MCF 10A (cell line): Measurements from ENCODE around the gene EPB41L1. TPM values are rescaled to one million over a fixed set of nuclear protein-coding genes. Genes with fewer than 3 reads are reported as not detected.

Source experiments
- BruUV-seq: library from RNA; stranded (reverse); fragments of 400-500 nt; replicated peaks from 2 replicates; lab custom pipeline; 2021; lab: Mats Ljungman, UMichigan
- CTCF ChIA-PET: fragments of 300-600 bp; sonication (Branson Sonifier 250); formaldehyde crosslinking; extraction: SDS; loops from one replicate; lab custom pipeline; 2021; ENCODE audit warnings: antibody characterized with exemption, inconsistent platforms; lab: Yijun Ruan, JAX
- POLR2A ChIA-PET: fragments of 300-600, 350-650 bp; sonication (Branson Sonifier 250); formaldehyde crosslinking; extraction: SDS; loops from one replicate; lab custom pipeline; 2020; ENCODE audit warnings: antibody characterized with exemption, inconsistent platforms; lab: Yijun Ruan, JAX
- DNase-seq: peaks from one replicate; pipeline ENCODE4 v3.0.0-alpha.2; 2018; ENCODE audit not compliant: unreplicated experiment
- H3K27ac Mint-ChIP-seq: one replicate; pipeline ENCODE4 v1.8.0; 2022; ENCODE audit warnings: mild to moderate bottlenecking, low read depth, mixed read lengths; ENCODE audit not compliant: unreplicated experiment
- H3K27me3 Mint-ChIP-seq: one replicate; pipeline ENCODE4 v1.8.0; 2022; ENCODE audit warnings: mixed read lengths; ENCODE audit not compliant: insufficient read depth, unreplicated experiment
- H3K36me3 Mint-ChIP-seq: one replicate; pipeline ENCODE4 v1.8.0; 2022; ENCODE audit warnings: mild to moderate bottlenecking, moderate library complexity, mixed read lengths; ENCODE audit not compliant: insufficient read depth, unreplicated experiment
- H3K4me1 Mint-ChIP-seq: one replicate; pipeline ENCODE4 v1.8.0; 2022; ENCODE audit warnings: mixed read lengths; ENCODE audit not compliant: insufficient read depth, unreplicated experiment
- H3K4me3 Mint-ChIP-seq: one replicate; pipeline ENCODE4 v1.8.0; 2022; ENCODE audit warnings: mild to moderate bottlenecking, moderate library complexity, mixed read lengths; ENCODE audit not compliant: unreplicated experiment
- H3K9me3 Mint-ChIP-seq: one replicate; pipeline ENCODE4 v1.8.0; 2022; ENCODE audit warnings: mixed read lengths; ENCODE audit not compliant: unreplicated experiment
- intact Hi-C: fragments of 100-400 bp; cut with micrococcal nuclease; formaldehyde crosslinking; loops from 2 replicates; pipeline ENCODE4 v1.14.1; 2022
- total RNA-seq: library from RNA; stranded (reverse); gene quantifications from 2 replicates; pipeline ENCODE4 v1.2.3, GENCODE V29; 2022
- TF ChIP-seq, protein P1 (sequence below): fragments of 200-600 bp; IDR thresholded peaks from one replicate; pipeline ENCODE4 v1.8.0; 2022; ENCODE audit warnings: antibody characterized with exemption, mild to moderate bottlenecking; ENCODE audit not compliant: unreplicated experiment

The EPB41L1 gene
- total RNA-seq, 1 experiment from 2014 or later = 10.1 TPM

DNA sequence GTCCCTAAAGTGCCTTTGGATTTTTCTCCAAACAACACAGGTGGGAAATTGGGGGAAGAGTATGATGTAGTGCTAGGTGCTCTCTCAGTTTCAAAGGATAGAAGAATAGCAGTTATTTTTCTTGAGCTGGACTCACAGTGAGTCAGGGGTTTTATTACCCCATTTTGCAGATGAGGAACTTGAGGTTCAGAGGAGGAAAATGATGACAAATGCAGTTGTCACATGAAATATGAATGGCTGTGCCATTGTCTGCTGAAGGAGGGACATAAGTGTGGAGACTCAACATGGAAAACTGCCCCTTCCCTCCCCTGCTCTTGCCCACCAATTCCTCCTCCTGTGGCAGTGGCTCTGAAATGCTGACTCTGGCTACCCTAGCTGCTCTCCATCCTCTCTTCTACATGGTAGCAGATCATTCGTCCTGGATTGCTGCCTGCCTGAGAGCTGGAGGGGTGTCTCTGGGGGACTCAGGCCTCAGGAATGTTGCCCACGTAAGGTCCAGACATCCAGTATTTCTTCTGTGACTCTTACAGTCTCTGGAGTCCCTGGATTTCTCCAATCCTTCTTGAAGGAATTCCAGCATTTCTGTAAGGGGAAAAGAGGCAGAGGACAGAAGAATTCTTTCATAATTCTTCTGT lies 37.6 kb upstream of the EPB41L1 start:
- H3K9me3 Mint-ChIP-seq = no peaks in the 10 kb centered on the region
- CTCF ChIA-PET = interaction anchor here (0.7 to 5.4 kb wide), 2 partner anchors 125 to 534 kb away, joined by 3 to 43 read pairs; no protein-coding TSS in a partner anchor
- no peak for DNase-seq
- POLR2A ChIA-PET = interaction anchor here (1.0 kb wide), 1 partner anchor 14 kb away, joined by 3 read pairs; no protein-coding TSS in a partner anchor
- intact Hi-C loops = no loop called here
- H3K4me1 Mint-ChIP-seq = peaks cover 6% of the 10 kb centered on the region
- BruUV-seq = no TSS peak
- H3K36me3 Mint-ChIP-seq = no peaks in the 10 kb centered on the region
- TF ChIP-seq, protein P1, sequence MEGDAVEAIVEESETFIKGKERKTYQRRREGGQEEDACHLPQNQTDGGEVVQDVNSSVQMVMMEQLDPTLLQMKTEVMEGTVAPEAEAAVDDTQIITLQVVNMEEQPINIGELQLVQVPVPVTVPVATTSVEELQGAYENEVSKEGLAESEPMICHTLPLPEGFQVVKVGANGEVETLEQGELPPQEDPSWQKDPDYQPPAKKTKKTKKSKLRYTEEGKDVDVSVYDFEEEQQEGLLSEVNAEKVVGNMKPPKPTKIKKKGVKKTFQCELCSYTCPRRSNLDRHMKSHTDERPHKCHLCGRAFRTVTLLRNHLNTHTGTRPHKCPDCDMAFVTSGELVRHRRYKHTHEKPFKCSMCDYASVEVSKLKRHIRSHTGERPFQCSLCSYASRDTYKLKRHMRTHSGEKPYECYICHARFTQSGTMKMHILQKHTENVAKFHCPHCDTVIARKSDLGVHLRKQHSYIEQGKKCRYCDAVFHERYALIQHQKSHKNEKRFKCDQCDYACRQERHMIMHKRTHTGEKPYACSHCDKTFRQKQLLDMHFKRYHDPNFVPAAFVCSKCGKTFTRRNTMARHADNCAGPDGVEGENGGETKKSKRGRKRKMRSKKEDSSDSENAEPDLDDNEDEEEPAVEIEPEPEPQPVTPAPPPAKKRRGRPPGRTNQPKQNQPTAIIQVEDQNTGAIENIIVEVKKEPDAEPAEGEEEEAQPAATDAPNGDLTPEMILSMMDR = no peak
- no peak overlapping the region for H3K27ac Mint-ChIP-seq
- no peaks in the 10 kb centered on the region for H3K27me3 Mint-ChIP-seq
- no peak overlapping the region for H3K4me3 Mint-ChIP-seq

DNA sequence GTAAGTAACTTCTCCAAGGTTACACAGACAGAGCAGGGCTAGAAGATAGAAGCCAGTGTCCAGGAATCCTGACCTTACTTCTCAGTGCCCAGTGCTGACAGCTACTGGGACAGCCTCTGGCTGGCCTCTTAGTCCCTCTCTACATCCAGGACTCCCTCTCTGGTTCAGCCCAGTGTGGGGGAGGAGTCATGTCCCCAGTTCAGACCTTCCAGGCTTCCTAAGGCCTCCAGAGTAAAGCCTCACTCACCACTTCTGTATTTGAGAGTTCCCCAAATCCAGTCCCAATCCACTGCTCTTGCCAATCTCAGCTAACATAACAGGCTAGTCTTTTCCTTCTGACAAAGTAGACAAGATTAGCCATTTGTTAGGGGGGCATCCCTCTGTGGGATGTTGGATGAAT lies 36.9 kb upstream of the EPB41L1 start:
- no peak for DNase-seq
- intact Hi-C loops = no loop called here
- TF ChIP-seq, protein P1 = no peak
- CTCF ChIA-PET = interaction anchor here (5.4 kb wide), 1 partner anchor 126 kb away, joined by 43 read pairs; no protein-coding TSS in a partner anchor
- no TSS peak for BruUV-seq
- Mint-ChIP-seq H3K27ac (peak overlapping the region; percentile 22), H3K9me3 (no peaks in the 10 kb centered on the region), H3K27me3 (no peaks in the 10 kb centered on the region), H3K4me3 (no peak overlapping the region), H3K4me1 (peaks cover 6% of the 10 kb centered on the region), H3K36me3 (no peaks in the 10 kb centered on the region)
- POLR2A ChIA-PET = interaction anchor here (1.0 kb wide), 1 partner anchor 15 kb away, joined by 3 read pairs; no protein-coding TSS in a partner anchor

DNA sequence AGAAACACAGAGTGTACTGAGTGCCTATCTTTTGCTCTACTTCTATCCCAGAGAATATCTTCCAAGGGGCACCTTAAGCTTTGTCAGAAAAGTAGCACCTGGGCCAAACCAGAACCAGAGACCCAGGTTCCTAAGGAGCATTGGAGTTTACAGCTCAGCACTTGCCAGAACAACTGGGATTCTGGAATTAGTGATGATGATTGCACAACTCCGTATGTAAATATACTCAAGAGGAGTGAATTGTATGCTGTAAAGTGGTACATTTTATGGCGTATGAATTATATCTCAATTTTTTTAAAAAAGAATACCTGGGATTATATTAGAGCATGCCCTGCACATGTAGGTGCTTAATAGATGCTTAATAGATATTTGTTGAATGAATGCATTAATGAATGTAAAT lies 36.2 kb upstream of the EPB41L1 start:
- H3K27me3 Mint-ChIP-seq = no peaks in the 10 kb centered on the region
- no peaks in the 10 kb centered on the region for H3K9me3 Mint-ChIP-seq
- no peaks in the 10 kb centered on the region for H3K36me3 Mint-ChIP-seq
- ChIA-PET CTCF (interaction anchor here (0.6 to 5.4 kb wide), 10 partner anchors 78 to 784 kb away, joined by 3 to 43 read pairs (median 4); partner anchors contain the start of gene SCAND1), POLR2A (no interaction called here)
- intact Hi-C loops = no loop called here
- no peak overlapping the region for H3K4me3 Mint-ChIP-seq
- H3K27ac Mint-ChIP-seq = no peak overlapping the region
- TF ChIP-seq, protein P1 = no peak
- no peak for DNase-seq
- no TSS peak for BruUV-seq
- no peaks in the 10 kb centered on the region for H3K4me1 Mint-ChIP-seq

DNA sequence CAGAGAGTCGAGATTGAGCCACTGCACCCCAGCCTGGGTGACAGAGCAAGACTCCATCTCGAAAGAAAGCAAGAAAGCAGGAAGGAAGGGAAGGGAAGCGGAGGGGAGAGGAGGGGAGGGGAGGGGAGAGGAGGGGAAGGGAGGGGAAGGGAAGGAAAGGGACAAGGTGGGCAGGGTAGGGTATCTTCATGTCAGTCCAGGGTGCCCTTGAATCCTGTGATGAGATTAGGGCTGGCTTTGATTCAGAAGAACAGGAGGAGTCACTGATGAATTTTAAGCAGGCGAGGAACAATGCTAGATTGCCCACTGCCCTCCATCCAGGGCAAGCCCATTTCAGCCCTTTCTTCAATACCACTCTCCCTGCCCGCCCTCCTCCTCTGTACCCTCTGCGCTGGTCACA lies 35.0 kb upstream of the EPB41L1 start:
- TF ChIP-seq, protein P1 = no peak
- H3K4me3 Mint-ChIP-seq = no peak overlapping the region
- DNase-seq = no peak
- H3K4me1 Mint-ChIP-seq = no peaks in the 10 kb centered on the region
- H3K9me3 Mint-ChIP-seq = no peaks in the 10 kb centered on the region
- BruUV-seq = no TSS peak
- H3K27ac Mint-ChIP-seq = no peak overlapping the region
- POLR2A ChIA-PET = no interaction called here
- H3K36me3 Mint-ChIP-seq = no peaks in the 10 kb centered on the region
- CTCF ChIA-PET = interaction anchor here (0.6 to 5.4 kb wide), 5 partner anchors 9 to 158 kb away, joined by 3 to 43 read pairs (median 5); no protein-coding TSS in a partner anchor
- no peaks in the 10 kb centered on the region for H3K27me3 Mint-ChIP-seq
- intact Hi-C loops = no loop called here
